Endothelial cell of umbilical vein (primary cell): Measurements from ENCODE around the gene PLA2G1B. TPM values are rescaled to one million over a fixed set of nuclear protein-coding genes. Genes with fewer than 3 reads are reported as not detected.

Experiments
- BruUV-seq: library from RNA; stranded (reverse); fragments of 400-500 nt; replicated peaks from 2 replicates; lab custom pipeline; 2021; lab: Mats Ljungman, UMichigan
- CTCF ChIA-PET: fragments of 300-600, 350-600 bp; sonication (Branson Sonifier 250); formaldehyde crosslinking; loops from one replicate; lab custom pipeline; 2021; ENCODE audit warnings: antibody characterized with exemption, inconsistent platforms; lab: Charles Lee
- POLR2A ChIA-PET: fragments of 300-600, 350-600 bp; sonication (Branson Sonifier 250); formaldehyde crosslinking; loops from one replicate; lab custom pipeline; 2021; ENCODE audit warnings: antibody characterized with exemption, inconsistent platforms; lab: Charles Lee
- DNase-seq: peaks from one replicate; pipeline ENCODE4 v3.0.0-alpha.2; 2011; ENCODE audit warnings: low read depth, low spot score
- FAIRE-seq: peaks from 2 replicates; lab custom pipeline; 2011; peaks lifted over from hg19 to GRCh38; lab: Jason Lieb, UNC
- H2AFZ ChIP-seq: 2 replicates; pipeline ENCODE4 v1.6.0; 2012; ENCODE audit warnings: low read depth, low read length, control low read depth, inconsistent platforms
- H3K27ac ChIP-seq: 2 replicates; pipeline ENCODE4 v1.5.1; 2011; ENCODE audit warnings: low read depth, mild to moderate bottlenecking, control low read depth, low read length, moderate library complexity; ENCODE audit not compliant: insufficient read depth
- H3K27me3 ChIP-seq, 2 experiments: 2 replicates each; pipeline versions ENCODE4 v1.6.0 to v1.6.1; 2011; ENCODE audit warnings: low read length in 2 of 2, mixed read lengths in 1 of 2; ENCODE audit not compliant: control insufficient read depth in 2 of 2, insufficient read depth in 2 of 2
- H3K36me3 ChIP-seq, 2 experiments: 2 replicates in 1 of 2; 3 replicates in 1 of 2; pipeline ENCODE4 v1.5.1; 2011; ENCODE audit warnings: low read length in 2 of 2, mild to moderate bottlenecking in 1 of 2, moderate library complexity in 1 of 2; ENCODE audit not compliant: control insufficient read depth in 2 of 2, insufficient read depth in 2 of 2; ENCODE audit errors: extremely low read depth in 1 of 2
- H3K4me1 ChIP-seq: 3 replicates; pipeline ENCODE4 v1.5.1; 2011; ENCODE audit warnings: mild to moderate bottlenecking, low read length; ENCODE audit not compliant: control insufficient read depth, insufficient read depth; ENCODE audit errors: extremely low read depth
- H3K4me2 ChIP-seq: 2 replicates; pipeline ENCODE4 v1.6.1; 2011; ENCODE audit warnings: low read length, control low read depth, mixed read lengths; ENCODE audit not compliant: insufficient read depth
- H3K4me3 ChIP-seq, 3 experiments: fragments of 200-600 bp in 1 of 3; sonication (generic), shearing (Covaris generic) in 1 of 3; replicated peaks in 1 of 3; 2 replicates each; pipeline ENCODE4 v1.5.1; 2011 to 2016; ENCODE audit warnings: control low read depth in 3 of 3, low read length in 3 of 3, mild to moderate bottlenecking in 2 of 3, inconsistent platforms in 1 of 3, low read depth in 1 of 3, moderate library complexity in 1 of 3; ENCODE audit not compliant: insufficient read depth in 1 of 3
- H3K79me2 ChIP-seq: 2 replicates; pipeline ENCODE4 v1.6.0; 2012; ENCODE audit warnings: low read length, inconsistent platforms; ENCODE audit not compliant: control insufficient read depth, insufficient read depth
- H3K9ac ChIP-seq: replicated peaks from 2 replicates; pipeline ENCODE3; 2011; ENCODE audit warnings: low read length, control low read depth; ENCODE audit not compliant: insufficient read depth; ENCODE audit errors: extremely low read depth
- H3K9me1 ChIP-seq: replicated peaks from 3 replicates; pipeline ENCODE4 v1.6.0; 2011; ENCODE audit warnings: mild to moderate bottlenecking, low read length; ENCODE audit not compliant: control insufficient read depth, insufficient read depth; ENCODE audit errors: extremely low read depth
- H3K9me3 ChIP-seq: replicated peaks from 2 replicates; pipeline ENCODE4 v1.5.1; 2012; ENCODE audit warnings: low read length, inconsistent platforms; ENCODE audit not compliant: control insufficient read depth, insufficient read depth
- H4K20me1 ChIP-seq: replicated peaks from 2 replicates; pipeline ENCODE3; 2011; ENCODE audit warnings: mild to moderate bottlenecking, low read length; ENCODE audit not compliant: control insufficient read depth, insufficient read depth; ENCODE audit errors: extremely low read depth
- CTCF ChIP-seq, 2 donors: IDR thresholded peaks; 1 replicate in 1 of 2; 2 replicates in 1 of 2; pipeline ENCODE4 v1.5.1; 2011; ENCODE audit warnings: low read length in 2 of 2, mild to moderate bottlenecking in 2 of 2, moderate library complexity in 2 of 2, control low read depth in 1 of 2, inconsistent platforms in 1 of 2, low read depth in 1 of 2; ENCODE audit not compliant: insufficient read depth in 1 of 2; ENCODE audit errors: extremely low read depth in 1 of 2
- EZH2 ChIP-seq: IDR thresholded peaks from 2 replicates; pipeline ENCODE4 v1.6.1; 2012; ENCODE audit warnings: borderline replicate concordance, low read depth, mild to moderate bottlenecking, moderate library complexity, low read length, inconsistent platforms; ENCODE audit not compliant: severe bottlenecking
- FOS ChIP-seq: IDR thresholded peaks from 2 replicates; pipeline ENCODE4 v1.6.1; 2011; ENCODE audit warnings: mild to moderate bottlenecking, low read length, moderate library complexity, borderline replicate concordance; ENCODE audit not compliant: insufficient read depth
- GATA2 ChIP-seq: IDR thresholded peaks from 2 replicates; pipeline ENCODE4 v1.7.0; 2011; ENCODE audit warnings: low read depth, mild to moderate bottlenecking, moderate library complexity, mixed read lengths, low read length; ENCODE audit not compliant: insufficient read length, insufficient read depth
- JUN ChIP-seq: IDR thresholded peaks from 2 replicates; pipeline ENCODE4 v1.6.1; 2011; ENCODE audit warnings: borderline replicate concordance, low read depth; ENCODE audit not compliant: insufficient read length, insufficient read depth
- MYC ChIP-seq: IDR thresholded peaks from one replicate; pipeline ENCODE4 v1.6.1; 2011; ENCODE audit warnings: mild to moderate bottlenecking, low read depth, low read length
- POLR2A ChIP-seq: IDR thresholded peaks from 2 replicates; pipeline ENCODE4 v1.6.1; 2012; ENCODE audit warnings: low read depth, mild to moderate bottlenecking, control low read depth, low read length
- POLR2AphosphoS5 ChIP-seq: IDR thresholded peaks from 2 replicates; pipeline ENCODE4 v1.6.1; 2012; ENCODE audit warnings: low read depth, mild to moderate bottlenecking, control low read depth, low read length, moderate library complexity; ENCODE audit not compliant: insufficient read depth
- dilution Hi-C: fragments of 300-500 bp; cut with MboI; formaldehyde crosslinking; loops from one replicate; pipeline ENCODE4 v1.15.0; 2019; ENCODE audit warnings: low sequenced_read_pairs; ENCODE audit not compliant: extremely low pct_ligation_motif_present
- intact Hi-C: fragments of 100-400 bp; cut with micrococcal nuclease; formaldehyde crosslinking; loops from one replicate; pipeline ENCODE4 v1.10.0; 2022
- polyA plus RNA-seq, 4 experiments: library from polyadenylated mRNA; depleted of rRNA in 3 of 4; stranded (reverse) in 3 of 4; unstranded in 1 of 4; fragments of >200 nt; gene quantifications; 2 replicates each; pipeline versions ENCODE4 v1.2.1 to v1.2.3, GENCODE V29; 2011 to 2012; ENCODE audit warnings: missing spikeins in 1 of 4
- total RNA-seq: library from RNA; stranded (reverse); gene quantifications from 2 replicates; pipeline ENCODE4 v1.2.3, GENCODE V29; 2021
- TF ChIP-seq, protein P1 (sequence below): IDR thresholded peaks from 2 replicates; pipeline ENCODE4 v1.6.1; 2011; ENCODE audit not compliant: insufficient read depth, insufficient read length

Gene PLA2G1B
- total and polyA plus RNA-seq, 2 donors (not counting 3 experiments of a cell fraction or from before 2014, with no cell fraction given): not detected

DNA sequence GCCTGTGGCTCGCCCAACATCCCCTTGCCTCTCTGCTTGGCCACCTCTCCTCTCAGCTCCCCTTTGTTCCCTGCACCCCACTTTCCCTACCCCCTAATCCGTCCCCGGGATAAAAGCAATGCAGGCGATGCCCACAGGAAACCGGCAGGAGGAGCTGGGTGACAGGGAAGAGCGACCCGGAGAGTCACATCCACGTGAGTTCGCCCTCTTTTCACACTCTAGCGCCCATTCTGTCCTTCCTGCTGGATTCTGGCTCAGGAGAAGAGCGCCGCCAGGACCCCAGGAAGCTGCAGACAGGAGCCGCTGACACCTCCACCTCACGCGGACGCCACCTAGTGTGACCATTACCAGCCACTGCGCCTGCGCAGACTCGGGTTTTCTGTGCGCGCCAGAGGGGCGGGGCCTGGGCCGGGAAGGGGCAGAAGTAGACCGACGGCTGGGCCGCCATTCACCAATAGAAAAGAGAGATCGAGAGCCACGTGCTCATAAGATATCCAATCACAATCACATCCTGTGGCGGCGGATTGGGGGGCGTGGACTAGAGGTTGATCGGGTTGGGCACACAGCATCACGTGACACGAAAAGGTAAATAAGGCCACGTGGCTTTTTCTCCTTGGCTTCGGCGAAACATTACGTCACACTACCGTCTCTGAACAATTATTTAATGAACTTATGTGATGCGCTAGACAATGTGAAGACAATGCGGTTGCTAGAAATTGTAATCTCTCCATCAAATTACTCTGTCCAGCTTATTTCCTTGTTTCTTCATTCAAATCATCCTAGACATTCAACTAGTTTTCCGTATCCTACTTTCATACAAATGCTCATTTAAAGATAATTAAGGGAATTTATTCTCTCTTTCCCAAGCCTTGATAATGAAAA, 10.1 kb downstream of the PLA2G1B start:
- BruUV-seq: no TSS peak

More for the DNA sequence above, 10.1 kb downstream of the PLA2G1B start:
- POLR2A ChIA-PET: interaction anchor here (1.1 to 2.2 kb wide), 4 partner anchors 15 to 116 kb away, joined by 3 to 14 read pairs (median 6); partner anchors contain the start of genes RNU4-1, RNU4-2, RPLP0 and SIRT4
- Histone ChIP-seq H3K9me3 (no peaks in the 10 kb centered on the region), H3K9me1 (no peaks in the 10 kb centered on the region), H3K36me3 (no peaks in the 10 kb centered on the region), H2AFZ (peak overlapping the region; percentile 85), H4K20me1 (no peaks in the 10 kb centered on the region), H3K79me2 (no peaks in the 10 kb centered on the region), H3K4me2 (peak overlapping the region; percentile 82), H3K27me3 (peaks cover 0 to 6% of the 10 kb centered on the region in 2 experiments), H3K4me1 (peaks cover 10% of the 10 kb centered on the region), H3K9ac (peak overlapping the region; percentile 73), H3K27ac (peak overlapping the region; percentile 61), H3K4me3 (peak overlapping the region; percentile 21 to 63 (median 56))
- CTCF ChIA-PET: interaction anchor here (0.6 to 7.1 kb wide), 5 partner anchors 10 to 90 kb away, joined by 3 to 72 read pairs (median 3); partner anchors contain the start of genes RNU4-1 and SIRT4
- intact Hi-C loops (loop anchor here (1.0 kb wide), 2 partner anchors 15 to 24 kb away; partner anchors contain the start of genes RNU4-1 and SIRT4), dilution Hi-C loops (no loop called here)
- FAIRE-seq (peak; percentile 100), DNase-seq (peak; percentile 100)
- TF ChIP-seq JUN: peak; percentile 59
- TF ChIP-seq, protein P1, sequence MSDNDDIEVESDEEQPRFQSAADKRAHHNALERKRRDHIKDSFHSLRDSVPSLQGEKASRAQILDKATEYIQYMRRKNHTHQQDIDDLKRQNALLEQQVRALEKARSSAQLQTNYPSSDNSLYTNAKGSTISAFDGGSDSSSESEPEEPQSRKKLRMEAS: peak; percentile 100
- TF ChIP-seq POLR2A: peak; percentile 89
- TF ChIP-seq MYC: no peak
- TF ChIP-seq EZH2: no peak
- TF ChIP-seq CTCF (IDR thresholded peaks at IDR 0.05; ENCODE audit: extremely low read depth in 1 of 2, insufficient read depth in 1 of 2, low read depth in 1 of 2, low read length in 2 of 2): peak; percentile 41 to 61
- peak; percentile 82 for TF ChIP-seq POLR2AphosphoS5
- no peak for TF ChIP-seq GATA2
- no peak for TF ChIP-seq FOS
